HUDEP-2 (cell line): Measurements from ENCODE around the gene NLE1.
"Not testable (repeated sequence)": the region's sequence is repeated elsewhere in the genome, so short reads cannot be mapped to it uniquely, and the experiment has no call there.

Experiments
- DNase-seq, 76 experiments: peaks; one replicate each; lab custom pipeline; 2025; ENCODE audit not compliant: unreplicated experiment in 76 of 76; lab: John Stamatoyannopoulos, UW

NLE1 gene

GRCh38 chr17:35141681-35142466 lies at the start of gene NLE1:
NLE1 (minus strand) TSS chr17:35142303; CDS start chr17:35142275, 28 bp downstream.
- peak in 71 of 76 experiments; percentile 18 to 87 (median 70) for DNase-seq

GRCh38 chr17:35191001-35191695 lies 49.0 kb upstream of the NLE1 start:
- no peak for DNase-seq

DNA sequence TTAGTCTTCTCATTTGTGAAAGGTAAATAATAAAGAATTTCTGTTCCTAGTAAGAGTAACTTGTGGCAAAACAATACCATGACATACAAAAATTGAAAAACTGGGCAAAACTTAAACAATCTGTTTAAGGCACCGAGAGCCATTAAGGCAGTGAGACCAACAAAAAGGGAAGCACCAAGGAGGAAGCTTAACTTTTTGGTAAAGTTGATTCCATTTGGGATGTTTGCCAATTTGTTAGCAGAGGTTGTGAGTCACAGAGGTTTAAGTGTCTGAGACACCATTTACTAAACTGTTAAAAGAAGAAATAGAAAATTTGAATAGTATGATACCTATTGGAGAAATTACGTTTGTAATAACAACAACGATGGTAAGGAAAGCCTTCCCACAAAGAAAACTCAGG lies 47.2 kb upstream of the NLE1 start:
- peak in 2 of 76 experiments; percentile 0 to 12 for DNase-seq

GRCh38 chr17:35188111-35188510 lies 46.0 kb upstream of the NLE1 start:
- DNase-seq = no peak

DNA sequence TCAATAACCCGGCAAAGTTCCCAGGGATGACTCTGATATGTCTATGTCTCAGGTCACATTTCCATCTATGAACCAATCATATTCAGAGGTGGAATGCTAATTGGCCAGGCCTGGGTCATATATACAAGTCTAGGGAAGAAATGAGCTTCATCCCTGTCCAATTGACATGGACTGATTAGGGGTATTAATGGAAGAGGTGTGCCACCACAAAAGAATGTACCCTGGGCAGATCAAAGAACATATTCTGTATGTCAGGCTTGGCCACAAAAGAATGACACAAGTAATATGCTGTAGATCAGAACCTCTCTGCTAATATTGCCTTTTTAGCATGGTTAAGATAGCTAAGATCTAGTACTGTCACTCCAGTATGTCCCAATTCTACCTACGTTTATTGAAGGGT lies 45.4 kb upstream of the NLE1 start:
- DNase-seq = no peak

DNA sequence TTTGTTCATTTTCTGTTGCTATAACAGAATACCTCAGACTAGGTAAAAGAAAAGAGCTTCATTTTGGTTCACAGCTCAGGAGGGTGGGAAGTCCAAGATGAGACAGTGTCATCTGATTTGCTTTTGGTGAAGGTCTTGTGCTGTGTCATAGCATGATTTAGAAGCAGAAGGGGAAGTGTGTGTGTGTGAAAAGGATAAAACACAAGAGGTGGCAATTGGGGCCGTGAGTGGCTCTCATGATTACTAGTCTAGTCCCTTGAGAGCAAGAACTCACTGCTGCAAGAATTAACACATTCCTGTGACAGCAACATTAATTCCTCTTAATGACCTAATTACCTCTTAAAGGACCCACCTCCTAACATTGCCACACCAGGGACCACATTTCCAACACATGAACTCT lies 43.7 kb upstream of the NLE1 start:
- DNase-seq = no peak

GRCh38 chr17:35184274-35184673 lies 42.2 kb upstream of the NLE1 start:
- no peak for DNase-seq

GRCh38 chr17:35183332-35183731 lies 41.2 kb upstream of the NLE1 start:
- DNase-seq = no peak

DNA sequence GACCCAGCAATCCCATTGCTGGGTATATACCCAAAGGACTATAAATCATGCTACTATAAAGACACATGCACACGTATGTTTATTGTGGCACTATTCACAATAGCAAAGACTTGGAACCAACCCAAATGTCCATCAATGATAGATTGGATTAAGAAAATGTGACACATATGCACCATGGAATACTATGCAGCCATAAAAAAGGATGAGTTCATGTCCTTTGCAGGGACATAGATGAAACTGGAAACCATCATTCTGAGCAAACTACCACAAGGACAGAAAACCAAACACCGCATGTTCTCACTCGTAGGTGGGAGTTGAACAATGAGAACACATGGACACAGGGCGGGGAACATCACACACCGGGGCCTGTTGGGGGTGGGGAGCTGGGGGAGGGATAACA lies 37.3 kb upstream of the NLE1 start:
- DNase-seq = not testable (repeated sequence)

DNA sequence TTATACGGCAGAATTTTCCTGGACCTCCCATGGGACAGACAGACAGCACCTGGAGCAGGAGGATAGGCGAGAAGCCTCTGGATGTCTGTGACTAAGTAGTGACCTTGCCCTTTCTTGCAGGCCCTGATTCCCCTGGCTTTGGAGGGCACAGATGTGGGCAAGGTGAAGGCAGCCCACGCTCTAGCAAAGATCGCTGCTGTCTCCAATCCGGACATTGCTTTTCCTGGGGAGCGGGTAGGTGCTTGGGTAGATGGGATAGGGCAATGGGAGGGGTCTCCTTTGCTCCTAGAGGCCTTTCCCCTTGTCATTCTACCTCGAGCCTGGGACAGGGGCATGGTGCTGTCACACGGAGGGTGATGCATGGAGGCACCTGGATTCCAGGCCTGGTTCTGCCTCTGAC lies 34.8 kb upstream of the NLE1 start:
- no peak for DNase-seq

DNA sequence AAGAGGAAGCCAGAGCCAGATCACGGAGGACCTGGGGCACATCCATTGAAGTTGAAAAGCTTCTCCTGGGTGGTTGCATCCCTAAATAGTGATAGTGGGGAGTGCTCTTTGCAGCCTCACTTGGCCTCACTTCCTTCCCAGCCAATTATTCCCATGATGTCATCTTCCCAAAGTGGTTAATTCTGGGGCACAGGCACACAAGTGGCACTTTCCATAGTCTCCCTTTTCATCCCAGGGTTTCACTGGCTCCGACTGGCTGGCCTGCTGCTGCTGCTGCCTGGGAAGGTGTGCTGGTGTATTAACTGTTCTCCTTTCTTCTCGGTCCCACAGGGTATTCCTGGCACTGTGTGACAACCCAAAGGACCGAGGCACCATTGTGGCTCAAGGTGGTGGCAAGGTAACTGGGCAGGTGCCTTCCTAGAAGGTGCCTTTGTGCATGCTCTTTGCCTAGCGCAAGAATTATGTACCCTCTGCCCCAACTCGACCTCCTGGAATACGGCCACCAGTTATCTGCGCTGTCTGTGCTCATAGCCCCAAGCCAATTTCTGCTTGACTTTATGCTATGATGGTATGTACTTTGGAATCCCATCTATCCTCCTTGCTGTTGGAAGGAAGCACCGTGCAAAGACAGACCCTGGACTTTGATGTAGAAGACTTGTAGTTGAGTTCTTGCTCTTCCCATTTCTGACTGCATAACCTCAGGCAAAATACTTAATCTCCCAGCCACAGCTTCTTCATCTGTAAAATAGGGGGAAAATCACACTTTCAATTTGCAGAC lies 33.7 kb upstream of the NLE1 start:
- no peak for DNase-seq

GRCh38 chr17:35174835-35175334 lies 32.8 kb upstream of the NLE1 start:
- DNase-seq = no peak

DNA sequence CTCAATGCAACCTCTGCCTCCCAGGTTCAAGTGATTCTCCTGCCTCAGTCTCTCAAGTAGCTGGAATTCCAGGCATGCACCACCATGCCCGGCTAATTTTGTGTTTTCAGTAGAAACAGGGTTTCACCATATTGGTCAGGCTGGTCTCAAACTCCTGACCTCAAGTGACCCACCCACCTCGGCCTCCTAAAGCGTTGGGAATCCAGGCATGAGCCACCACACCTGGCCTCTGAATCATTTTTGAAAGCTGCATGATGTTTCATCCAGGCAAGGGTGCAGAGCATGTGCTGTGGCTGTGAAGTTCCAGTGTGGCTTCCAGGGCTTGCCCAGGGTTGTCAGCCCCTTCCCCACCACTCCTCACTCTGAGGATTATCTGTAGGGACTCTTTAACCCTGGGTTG lies 30.2 kb upstream of the NLE1 start:
- DNase-seq = not testable (repeated sequence)

DNA sequence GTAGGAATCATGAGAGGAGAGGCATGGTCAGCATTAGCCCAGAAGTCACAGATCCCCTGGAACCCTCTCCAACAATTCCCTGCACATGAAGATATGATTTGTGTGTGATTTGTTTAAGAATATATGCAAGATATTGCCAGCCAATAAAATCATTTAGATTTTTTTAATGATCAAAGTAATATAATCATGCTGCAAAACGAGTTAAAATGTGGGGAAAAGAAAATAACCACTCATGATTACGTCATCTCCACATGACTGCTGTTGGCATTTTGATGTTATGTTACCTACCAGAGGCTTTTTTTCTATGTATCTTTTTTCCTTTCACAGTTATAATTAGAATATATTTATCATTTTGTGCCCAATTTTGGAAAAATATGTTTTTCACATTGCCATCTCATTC lies 29.7 kb upstream of the NLE1 start:
- no peak for DNase-seq

GRCh38 chr17:35170968-35171771 lies 29.1 kb upstream of the NLE1 start:
- DNase-seq = no peak

GRCh38 chr17:35169835-35170363 lies 27.8 kb upstream of the NLE1 start:
- DNase-seq = peak in 1 of 76 experiments; percentile 2

DNA sequence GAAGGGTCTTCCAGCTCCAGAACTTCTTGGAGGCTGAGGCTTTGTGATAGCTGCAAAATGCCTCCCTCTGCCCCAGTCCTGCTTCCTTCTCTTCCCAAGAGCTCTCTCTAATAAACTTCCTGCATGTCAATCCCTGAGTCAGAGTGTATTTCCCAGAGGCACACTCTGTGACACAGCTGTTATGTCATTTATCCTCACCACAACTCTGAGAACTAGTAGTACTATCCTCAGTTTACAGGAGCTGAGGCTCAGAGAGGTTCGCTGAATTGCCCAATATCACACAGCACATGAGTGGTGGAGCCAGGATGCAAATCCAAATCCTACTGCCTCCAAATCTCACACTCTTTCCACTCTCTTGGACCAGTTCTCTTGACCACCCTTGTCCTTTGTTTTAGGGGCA lies 25.6 kb upstream of the NLE1 start:
- DNase-seq = no peak

DNA sequence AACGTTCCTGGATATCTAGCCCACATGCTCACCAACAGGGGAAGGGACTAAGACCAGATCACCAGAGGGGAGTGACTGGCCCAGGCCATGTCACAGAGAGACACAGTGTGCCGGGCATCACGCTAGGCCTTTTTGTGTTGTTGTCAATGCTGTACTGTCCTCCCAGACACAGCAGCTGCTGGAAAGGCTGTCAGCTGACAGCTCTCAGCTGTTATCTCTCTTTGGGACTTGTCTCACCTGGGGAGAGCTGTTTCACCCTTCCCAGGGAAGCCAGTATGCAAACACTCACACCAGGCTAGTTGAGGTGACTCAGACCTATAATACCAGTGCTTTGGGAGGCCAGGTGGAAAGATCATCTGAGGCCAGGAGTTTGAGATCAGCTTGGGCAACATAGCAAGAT lies 24.9 kb upstream of the NLE1 start:
- DNase-seq = no peak

DNA sequence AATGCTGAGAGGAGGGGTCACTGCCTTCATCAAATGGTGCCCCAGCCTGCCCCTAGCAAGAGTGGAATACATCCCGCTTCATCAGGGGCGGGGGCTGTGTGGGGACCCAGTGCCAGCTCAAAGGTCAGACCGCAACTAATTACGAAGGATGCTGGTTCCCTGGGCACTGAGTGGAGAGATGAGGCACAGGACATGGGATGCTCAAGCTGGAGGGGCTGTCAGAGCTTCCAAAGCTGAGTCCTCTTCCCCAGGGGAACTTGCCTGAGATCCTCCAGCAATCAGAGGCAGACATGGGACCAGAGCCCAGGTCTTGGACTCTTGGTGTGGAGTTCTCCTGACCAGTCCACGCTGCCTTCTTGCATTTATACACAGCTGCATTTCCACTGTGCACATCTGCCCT lies 24.4 kb upstream of the NLE1 start:
- no peak for DNase-seq

- no peak for DNase-seq
Measured at GRCh38 chr17:35164716-35165115, 22.6 kb upstream of the NLE1 start.
